ENCODE data around the gene DKK3. TPM values are rescaled to one million over a fixed set of nuclear protein-coding genes. Genes with fewer than 3 reads are reported as not detected.

The DKK3 gene
- polyA plus RNA-seq, 1 of the 3 experiments (the other 2 are of a cell fraction): 1,174 TPM

DNA sequence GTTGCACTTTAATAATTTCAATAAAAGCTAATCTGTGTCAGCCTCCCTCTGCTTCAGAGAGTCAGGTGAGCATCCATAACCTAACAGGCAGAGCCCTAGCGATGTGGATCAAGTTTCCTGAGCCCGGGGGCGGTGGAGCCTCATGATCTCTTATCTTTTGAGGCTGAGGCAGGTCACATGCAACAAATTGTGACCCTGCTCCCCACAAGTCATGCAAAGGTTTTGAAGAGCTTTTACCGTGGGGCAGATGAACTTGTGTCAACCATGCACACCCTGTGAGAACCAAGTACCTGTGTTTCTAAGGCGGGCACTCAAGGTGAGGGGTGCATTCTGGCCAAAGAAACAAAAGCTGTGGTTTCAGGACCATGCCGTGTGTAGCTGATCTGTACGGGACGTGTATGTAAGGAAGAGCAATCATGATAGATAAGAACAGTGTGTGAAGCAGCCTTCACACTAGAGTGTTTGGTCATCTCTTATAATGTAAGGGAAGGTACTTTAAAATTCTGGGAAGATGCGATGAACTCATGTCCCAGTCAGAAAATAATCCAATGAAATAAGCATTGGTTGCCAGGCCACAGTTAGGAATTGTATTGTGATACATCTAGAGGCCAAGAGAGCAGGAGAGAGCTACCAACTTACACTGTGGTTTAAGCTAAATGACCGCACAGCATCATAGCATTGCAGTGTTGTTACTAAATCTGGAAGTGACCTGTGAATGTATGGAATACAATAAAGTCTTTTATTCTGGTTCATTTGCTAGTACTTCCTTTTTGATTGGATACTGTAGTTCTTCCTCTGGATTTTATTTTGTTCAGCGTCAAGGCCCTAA, 49.8 kb downstream of the DKK3 start:
- no peak overlapping the region for H3K4me3 ChIP-seq (ENCODE audit: low read depth in 2 of 2, low read length in 1 of 2)
- peaks cover 60 to 65% of the 10 kb centered on the region in 2 experiments for H3K36me3 ChIP-seq (replicated peaks in 1 of 2; ENCODE audit: control insufficient read depth in 1 of 2, insufficient read depth in 2 of 2, low read length in 1 of 2)
- peaks cover 0 to 5% of the 10 kb centered on the region in 2 experiments; a peak in 1 of 4 replicates for H3K4me1 ChIP-seq (ENCODE audit: control insufficient read depth in 1 of 2, insufficient read depth in 2 of 2, low read depth in 1 of 2, low read length in 1 of 2)
- no peak overlapping the region for H3K4me2 ChIP-seq
- 96% methylated on average over 11 of the region's 11 CpGs for WGBS (ENCODE audit: low lambda C conversion rate)
- no peaks in the 10 kb centered on the region for H3K27me3 ChIP-seq (ENCODE audit: insufficient read depth)
- TF ChIP-seq EP300 (IDR thresholded peaks at IDR 0.05; ENCODE audit: borderline replicate concordance in 1 of 2, low read depth in 1 of 2, low read length in 1 of 2): no peak
- no peak overlapping the region for H2AFZ ChIP-seq (ENCODE audit: low read depth)
- ChIA-PET POLR2A (no interaction called here), CTCF (interaction anchor here (1.0 to 1.6 kb wide), 4 partner anchors 8 to 86 kb away, joined by 3 to 10 read pairs (median 4); no protein-coding TSS in a partner anchor)
- H4K20me1 ChIP-seq (ENCODE audit: insufficient read depth): no peaks in the 10 kb centered on the region
- DNase-seq: no peak
- peaks cover 76% of the 10 kb centered on the region for H3F3A ChIP-seq (replicated peaks; ENCODE audit: insufficient read depth)
- H3K9me3 ChIP-seq: no peaks in the 10 kb centered on the region
- H3K27ac ChIP-seq (ENCODE audit: low read depth in 2 of 2, low read length in 1 of 2): peak overlapping the region; percentile 22 to 46; a peak in 2 of 4 replicates
- no peaks in the 10 kb centered on the region for H3K79me2 ChIP-seq (ENCODE audit: insufficient read depth)
- H3K9ac ChIP-seq: no peak overlapping the region
- H3K9me2 ChIP-seq: no peaks in the 10 kb centered on the region

DNA sequence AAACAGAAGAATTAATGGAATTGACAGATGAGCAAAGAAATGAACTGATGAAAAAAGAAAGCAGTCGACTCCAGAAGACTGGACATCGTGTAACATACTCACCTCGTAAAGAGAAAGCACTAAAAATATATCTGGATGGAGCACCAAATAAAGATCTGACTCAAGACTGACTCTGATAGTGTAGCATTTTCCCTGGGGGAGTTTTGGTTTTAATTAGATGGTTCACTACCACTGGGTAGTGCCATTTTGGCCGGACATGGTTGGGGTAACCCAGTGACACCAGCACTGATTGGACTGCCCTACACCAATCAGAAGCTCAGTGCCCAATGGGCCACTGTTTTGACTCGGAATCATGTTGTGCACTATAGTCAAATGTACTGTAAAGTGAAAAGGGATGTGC, 52.4 kb downstream of the DKK3 start:
- Histone ChIP-seq H3K9me3 (no peaks in the 10 kb centered on the region), H4K20me1 (ENCODE audit: insufficient read depth) (no peaks in the 10 kb centered on the region), H3K4me3 (ENCODE audit: low read depth in 2 of 2, low read length in 1 of 2) (no peak overlapping the region), H2AFZ (ENCODE audit: low read depth) (no peak overlapping the region), H3K79me2 (ENCODE audit: insufficient read depth) (no peaks in the 10 kb centered on the region), H3K9me2 (no peaks in the 10 kb centered on the region), H3K27me3 (ENCODE audit: insufficient read depth) (no peaks in the 10 kb centered on the region), H3K9ac (no peak overlapping the region), H3K4me2 (no peak overlapping the region), H3K36me3 (replicated peaks in 1 of 2; ENCODE audit: control insufficient read depth in 1 of 2, insufficient read depth in 2 of 2, low read length in 1 of 2) (peaks cover 64 to 66% of the 10 kb centered on the region in 2 experiments), H3K4me1 (ENCODE audit: control insufficient read depth in 1 of 2, insufficient read depth in 2 of 2, low read depth in 1 of 2, low read length in 1 of 2) (peaks cover 0 to 4% of the 10 kb centered on the region in 2 experiments; a peak in 2 of 4 replicates), H3F3A (replicated peaks; ENCODE audit: insufficient read depth) (peaks cover 58% of the 10 kb centered on the region), H3K27ac (ENCODE audit: low read depth in 2 of 2, low read length in 1 of 2) (no peak overlapping the region; a peak in 1 of 4 replicates)
- 94% methylated on average over 5 of the region's 5 CpGs for WGBS (ENCODE audit: low lambda C conversion rate)
- TF ChIP-seq FOSL2 (IDR thresholded peaks at IDR 0.05; ENCODE audit: borderline replicate concordance, low read depth): no peak
- TF ChIP-seq TEAD4 (IDR thresholded peaks at IDR 0.05; ENCODE audit: borderline replicate concordance, insufficient read depth): no peak
- TF ChIP-seq RCOR1 (IDR thresholded peaks at IDR 0.05; ENCODE audit: low read length): no peak
- ChIA-PET CTCF (interaction anchor here (1.5 to 4.1 kb wide), 3 partner anchors 9 to 49 kb away, joined by 3 to 35 read pairs (median 8); no protein-coding TSS in a partner anchor), POLR2A (no interaction called here)
- DNase-seq: no peak

DNA sequence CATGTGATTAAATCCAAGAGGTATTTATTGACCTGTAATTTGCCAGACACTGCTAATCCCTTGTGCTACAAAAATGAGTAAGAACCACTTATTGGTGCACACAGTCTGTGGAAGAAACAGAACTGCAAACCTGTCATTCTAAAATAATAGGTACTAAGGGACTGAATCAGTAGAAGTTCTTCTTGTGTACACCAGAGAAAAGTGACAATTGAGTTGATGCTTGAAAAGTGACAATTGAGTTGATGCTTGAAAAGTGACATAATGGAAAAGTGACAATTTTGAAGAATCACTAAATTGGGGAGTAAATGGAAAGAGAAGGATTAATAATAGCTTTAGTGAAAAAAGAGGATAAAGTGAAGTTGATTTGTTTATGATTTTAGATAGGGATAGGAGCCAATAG, 56.4 kb downstream of the DKK3 start:
- TF ChIP-seq TAF1 (IDR thresholded peaks at IDR 0.05; ENCODE audit: borderline replicate concordance, low read depth, low read length) (no peak), TEAD4 (IDR thresholded peaks at IDR 0.05; ENCODE audit: borderline replicate concordance, insufficient read depth) (no peak), RCOR1 (IDR thresholded peaks at IDR 0.05; ENCODE audit: low read length) (no peak), JUND (IDR thresholded peaks at IDR 0.05) (no peak), GATA2 (CRISPR knock-in tag; IDR thresholded peaks at IDR 0.05) (no peak), NFIC (IDR thresholded peaks at IDR 0.05; ENCODE audit: borderline replicate concordance) (no peak)
- TF ChIP-seq, protein P1, sequence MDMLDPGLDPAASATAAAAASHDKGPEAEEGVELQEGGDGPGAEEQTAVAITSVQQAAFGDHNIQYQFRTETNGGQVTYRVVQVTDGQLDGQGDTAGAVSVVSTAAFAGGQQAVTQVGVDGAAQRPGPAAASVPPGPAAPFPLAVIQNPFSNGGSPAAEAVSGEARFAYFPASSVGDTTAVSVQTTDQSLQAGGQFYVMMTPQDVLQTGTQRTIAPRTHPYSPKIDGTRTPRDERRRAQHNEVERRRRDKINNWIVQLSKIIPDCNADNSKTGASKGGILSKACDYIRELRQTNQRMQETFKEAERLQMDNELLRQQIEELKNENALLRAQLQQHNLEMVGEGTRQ (IDR thresholded peaks at IDR 0.05; ENCODE audit: borderline replicate concordance, low read depth, low read length): no peak
- CTCF ChIA-PET: interaction anchor here (0.6 kb wide), 1 partner anchor 10 kb away, joined by 4 read pairs; no protein-coding TSS in a partner anchor
- no peaks in the 10 kb centered on the region for H4K20me1 ChIP-seq (ENCODE audit: insufficient read depth)
- no peaks in the 10 kb centered on the region for H3K27me3 ChIP-seq (ENCODE audit: insufficient read depth)
- no peaks in the 10 kb centered on the region for H3K9me2 ChIP-seq
- H2AFZ ChIP-seq (ENCODE audit: low read depth): no peak overlapping the region
- H3K4me2 ChIP-seq: no peak overlapping the region
- H3K36me3 ChIP-seq (replicated peaks in 1 of 2; ENCODE audit: control insufficient read depth in 1 of 2, insufficient read depth in 2 of 2, low read length in 1 of 2): peaks cover 86 to 92% of the 10 kb centered on the region in 2 experiments
- H3F3A ChIP-seq (replicated peaks; ENCODE audit: insufficient read depth): peaks cover 27% of the 10 kb centered on the region
- H3K4me3 ChIP-seq (ENCODE audit: low read depth in 2 of 2, low read length in 1 of 2): no peak overlapping the region
- POLR2A ChIA-PET: no interaction called here
- peaks cover 0 to 2% of the 10 kb centered on the region in 2 experiments; a peak in 2 of 4 replicates for H3K4me1 ChIP-seq (ENCODE audit: control insufficient read depth in 1 of 2, insufficient read depth in 2 of 2, low read depth in 1 of 2, low read length in 1 of 2)
- H3K9me3 ChIP-seq: no peaks in the 10 kb centered on the region
- DNase-seq: no peak
- no peak overlapping the region for H3K27ac ChIP-seq (ENCODE audit: low read depth in 2 of 2, low read length in 1 of 2)
- no peak overlapping the region for H3K9ac ChIP-seq
- H3K79me2 ChIP-seq (ENCODE audit: insufficient read depth): no peaks in the 10 kb centered on the region
